ENCODE results near the gene GRXCR2. TPM values are rescaled to one million over a fixed set of nuclear protein-coding genes. Genes with fewer than 3 reads are reported as not detected.

GRXCR2 gene
- total and polyA plus RNA-seq, 5 donors = 1.1 to 16.0 (median 2.7) TPM

DNA sequence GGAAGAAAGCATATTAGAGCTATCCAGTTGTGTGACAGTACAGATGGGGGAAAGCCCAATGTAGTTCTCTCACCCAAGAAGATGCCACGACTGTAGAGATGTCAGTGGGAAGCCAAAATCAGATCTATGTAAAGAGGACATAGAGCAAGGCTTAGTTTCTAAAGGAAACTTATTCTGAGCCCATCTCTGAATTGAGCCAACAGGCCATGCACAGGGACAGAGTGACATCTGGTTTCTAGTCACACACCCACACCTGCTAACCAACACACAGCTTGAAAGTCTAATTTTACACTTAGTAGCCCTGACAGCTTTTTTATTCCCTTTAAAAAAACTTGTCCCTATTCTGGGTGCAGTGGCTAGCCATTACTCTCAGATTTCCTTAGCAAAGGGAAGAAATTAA, 59.9 kb downstream of the GRXCR2 start:
- no peaks in the 10 kb centered on the region for H3K4me1 ChIP-seq (ENCODE audit: control insufficient read depth, insufficient read depth, low read length)
- no peaks in the 10 kb centered on the region for H3K27me3 ChIP-seq (ENCODE audit: control insufficient read depth, insufficient read depth)
- intact Hi-C loops (cut with DNase I) = no loop called here
- no peaks in the 10 kb centered on the region for H3K9me3 ChIP-seq (ENCODE audit: control insufficient read depth, low read length)
- ATAC-seq = peak in 1 of 2 donors; percentile 10
- H3K27ac ChIP-seq (ENCODE audit: low read length) = no peak overlapping the region
- WGBS = 50% methylated on average over 1 of the region's 1 CpG
- no peak for DNase-seq
- H3K4me3 ChIP-seq (ENCODE audit: low read length) = no peak overlapping the region

DNA sequence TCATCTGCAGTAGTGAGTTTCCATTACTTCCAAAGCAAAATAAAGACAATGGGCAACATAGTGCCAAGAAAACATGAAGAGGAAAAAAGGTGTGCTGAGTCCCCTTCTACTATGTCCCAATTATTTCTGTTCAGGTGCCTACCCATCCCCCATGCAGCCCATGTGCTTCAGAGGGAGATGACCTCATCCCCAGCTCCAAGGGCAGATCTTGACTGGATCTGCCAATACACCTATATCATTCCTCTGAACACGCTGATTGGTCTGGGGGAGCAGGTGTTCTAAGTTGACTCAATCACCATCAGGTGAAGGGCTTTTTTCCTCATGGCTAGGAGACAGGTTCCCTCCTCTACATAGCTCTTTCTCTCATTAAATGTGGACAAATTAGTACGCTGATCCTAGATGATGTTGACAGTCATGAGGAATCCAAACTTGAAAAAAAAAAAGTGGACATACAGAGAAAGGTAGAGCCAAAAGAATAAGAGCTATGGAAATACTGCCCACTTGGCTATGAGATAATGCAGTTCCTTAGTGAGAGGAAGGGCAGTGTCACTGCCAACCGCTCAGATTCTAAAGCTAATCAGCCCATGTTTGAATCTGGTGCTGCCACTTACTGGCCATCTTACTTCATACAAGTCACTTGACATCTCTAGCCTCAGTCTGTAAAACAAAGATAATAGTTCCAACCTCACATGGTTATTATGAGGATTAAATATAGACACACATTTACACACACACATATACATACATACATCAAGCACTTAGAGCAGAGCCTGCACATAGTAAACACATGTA, 60.8 kb downstream of the GRXCR2 start:
- no peaks in the 10 kb centered on the region for H3K4me1 ChIP-seq (ENCODE audit: control insufficient read depth, insufficient read depth, low read length)
- intact Hi-C loops (cut with DNase I) = no loop called here
- no peak overlapping the region for H3K27ac ChIP-seq (ENCODE audit: low read length)
- no peaks in the 10 kb centered on the region for H3K9me3 ChIP-seq (ENCODE audit: control insufficient read depth, low read length)
- 68% methylated on average over 3 of the region's 3 CpGs for WGBS
- no peaks in the 10 kb centered on the region for H3K27me3 ChIP-seq (ENCODE audit: control insufficient read depth, insufficient read depth)
- ATAC-seq (peak; percentile 74 to 78), DNase-seq (peak in 1 of 3 donors; percentile 57)
- no peak overlapping the region for H3K4me3 ChIP-seq (ENCODE audit: low read length)

Other genes starting within 250 kb of the GRXCR2 start
- 10 to 100 TPM; 39.1 to 85.4 (median 44.8) TPM for gene PRELID2, start 37.7 kb downstream of the GRXCR2 start, total RNA-seq
- 4.3 TPM for gene PRELID2, start 37.7 kb downstream of the GRXCR2 start, polyA plus RNA-seq
- 100 to 1,000 TPM in 3 of 4 donors, 10 to 100 TPM in 1; 84.0 to 219 (median 141) TPM for gene SH3RF2, start 63.6 kb upstream of the GRXCR2 start, total RNA-seq
- 354 TPM for gene SH3RF2, start 63.6 kb upstream of the GRXCR2 start, polyA plus RNA-seq
- not detected for gene PLAC8L1, start 232.6 kb upstream of the GRXCR2 start, total RNA-seq
- 0.23 TPM for gene PLAC8L1, start 232.6 kb upstream of the GRXCR2 start, polyA plus RNA-seq

Measured in right cardiac atrium (tissue), 5 donors.